ACC112 (cell line): Measurements from ENCODE around the gene PROX1.

Experiments used
- H2AFZ ChIP-seq: fragments of 200-600 bp; sonication (generic); one replicate; pipeline ENCODE4 v1.6.0; 2017; ENCODE audit warnings: antibody characterized with exemption, low read length; ENCODE audit not compliant: unreplicated experiment
- H3K27ac ChIP-seq: fragments of 200-600 bp; sonication (generic); 2 replicates; pipeline ENCODE4 v1.5.1; 2014; ENCODE audit warnings: low read depth, mild to moderate bottlenecking, antibody characterized with exemption, low read length, moderate library complexity
- H3K27me3 ChIP-seq: fragments of 200-600 bp; sonication (generic); 2 replicates; pipeline ENCODE4 v1.6.1; 2014; ENCODE audit warnings: mild to moderate bottlenecking, antibody characterized with exemption, low read length, moderate library complexity, mixed read lengths; ENCODE audit not compliant: insufficient read depth
- H3K36me3 ChIP-seq: fragments of 200-600 bp; sonication (generic); 2 replicates; pipeline ENCODE4 v1.6.1; 2016; ENCODE audit warnings: mild to moderate bottlenecking, antibody characterized with exemption, low read length, moderate library complexity, mixed read lengths; ENCODE audit not compliant: insufficient read depth
- H3K4me1 ChIP-seq: fragments of 200-600 bp; sonication (generic); one replicate; pipeline ENCODE4 v1.6.1; 2016; ENCODE audit warnings: low read length, mixed read lengths; ENCODE audit not compliant: insufficient read depth, unreplicated experiment, control insufficient read depth
- H3K4me3 ChIP-seq: fragments of 200-600 bp; sonication (generic); 2 replicates; pipeline ENCODE4 v1.5.1; 2014; ENCODE audit warnings: mild to moderate bottlenecking, low read depth, low read length
- H3K79me2 ChIP-seq: fragments of 200-600 bp; sonication (generic); one replicate; pipeline ENCODE4 v1.6.0; 2016; ENCODE audit warnings: low read length; ENCODE audit not compliant: control insufficient read depth, unreplicated experiment, insufficient read depth

Gene PROX1

GRCh38 chr1:214010197-214010573, 22.4 kb downstream of the PROX1 start:
- Histone ChIP-seq H3K36me3 (no peaks in the 10 kb centered on the region), H3K4me1 (no peaks in the 10 kb centered on the region), H3K4me3 (no peak overlapping the region), H3K27me3 (peaks cover 6% of the 10 kb centered on the region; the same call in 1 of the 2 replicates), H2AFZ (no peak overlapping the region), H3K27ac (no peak overlapping the region), H3K79me2 (no peaks in the 10 kb centered on the region)

- Histone ChIP-seq H3K79me2 (no peaks in the 10 kb centered on the region), H3K4me3 (no peak overlapping the region), H3K36me3 (no peaks in the 10 kb centered on the region), H3K27me3 (peaks cover 6% of the 10 kb centered on the region; the same call in 1 of the 2 replicates), H2AFZ (no peak overlapping the region), H3K27ac (no peak overlapping the region), H3K4me1 (no peaks in the 10 kb centered on the region)
Measured at GRCh38 chr1:214010717-214011116, 22.9 kb downstream of the PROX1 start.

- Histone ChIP-seq H3K4me3 (no peak overlapping the region), H3K27me3 (peaks cover 6% of the 10 kb centered on the region; the same call in 1 of the 2 replicates), H3K4me1 (no peaks in the 10 kb centered on the region), H3K36me3 (no peaks in the 10 kb centered on the region), H3K79me2 (no peaks in the 10 kb centered on the region), H3K27ac (no peak overlapping the region), H2AFZ (no peak overlapping the region)
Measured at GRCh38 chr1:214012418-214012817, 24.6 kb downstream of the PROX1 start.

GRCh38 chr1:214013614-214014377, 26.0 kb downstream of the PROX1 start:
- Histone ChIP-seq H3K79me2 (no peaks in the 10 kb centered on the region), H2AFZ (no peak overlapping the region), H3K4me1 (no peaks in the 10 kb centered on the region), H3K27me3 (peaks cover 13% of the 10 kb centered on the region; the same call in 1 of the 2 replicates), H3K4me3 (no peak overlapping the region), H3K27ac (no peak overlapping the region), H3K36me3 (no peaks in the 10 kb centered on the region)

GRCh38 chr1:214014730-214015129, 27.0 kb downstream of the PROX1 start:
- H3K36me3 ChIP-seq, result no peaks in the 10 kb centered on the region
- no peaks in the 10 kb centered on the region for H3K79me2 ChIP-seq
- peaks cover 9% of the 10 kb centered on the region; the same call in 1 of the 2 replicates for H3K27me3 ChIP-seq
- no peak overlapping the region for H3K27ac ChIP-seq
- H3K4me1 ChIP-seq, result no peaks in the 10 kb centered on the region
- no peak overlapping the region for H2AFZ ChIP-seq
- no peak overlapping the region for H3K4me3 ChIP-seq

- Histone ChIP-seq H3K4me3 (no peak overlapping the region), H2AFZ (no peak overlapping the region), H3K27me3 (peaks cover 11% of the 10 kb centered on the region; the same call in 1 of the 2 replicates), H3K27ac (no peak overlapping the region), H3K79me2 (no peaks in the 10 kb centered on the region), H3K36me3 (no peaks in the 10 kb centered on the region), H3K4me1 (no peaks in the 10 kb centered on the region)
Measured at GRCh38 chr1:214017191-214017982, 29.6 kb downstream of the PROX1 start.

- Histone ChIP-seq H3K36me3 (no peaks in the 10 kb centered on the region), H3K27me3 (peaks cover 11% of the 10 kb centered on the region; the same call in 1 of the 2 replicates), H2AFZ (no peak overlapping the region), H3K79me2 (no peaks in the 10 kb centered on the region), H3K27ac (no peak overlapping the region), H3K4me3 (no peak overlapping the region), H3K4me1 (no peaks in the 10 kb centered on the region)
Measured at GRCh38 chr1:214018386-214019268, 30.9 kb downstream of the PROX1 start.

- Histone ChIP-seq H2AFZ (no peak overlapping the region), H3K79me2 (no peaks in the 10 kb centered on the region), H3K36me3 (no peaks in the 10 kb centered on the region), H3K4me1 (no peaks in the 10 kb centered on the region), H3K4me3 (no peak overlapping the region), H3K27me3 (peaks cover 11% of the 10 kb centered on the region; the same call in 1 of the 2 replicates), H3K27ac (no peak overlapping the region)
Measured at GRCh38 chr1:214019499-214019898, 31.7 kb downstream of the PROX1 start.

- peaks cover 11% of the 10 kb centered on the region; the same call in 1 of the 2 replicates for H3K27me3 ChIP-seq
- no peaks in the 10 kb centered on the region for H3K79me2 ChIP-seq
- H3K4me3 ChIP-seq, result no peak overlapping the region
- no peaks in the 10 kb centered on the region for H3K4me1 ChIP-seq
- no peak overlapping the region for H3K27ac ChIP-seq
- H2AFZ ChIP-seq, result no peak overlapping the region
- H3K36me3 ChIP-seq, result no peaks in the 10 kb centered on the region
Measured at GRCh38 chr1:214021321-214021720, 33.5 kb downstream of the PROX1 start.

- no peak overlapping the region for H3K27ac ChIP-seq
- H2AFZ ChIP-seq, result no peak overlapping the region
- H3K79me2 ChIP-seq, result no peaks in the 10 kb centered on the region
- peaks cover 18% of the 10 kb centered on the region for H3K27me3 ChIP-seq
- H3K4me3 ChIP-seq, result no peak overlapping the region
- no peaks in the 10 kb centered on the region for H3K36me3 ChIP-seq
- no peaks in the 10 kb centered on the region for H3K4me1 ChIP-seq
Measured at GRCh38 chr1:214022229-214022791, 34.5 kb downstream of the PROX1 start.
